Karpas-422 (cell line): Measurements from ENCODE around the gene NELFE. TPM values are rescaled to one million over a fixed set of nuclear protein-coding genes. Genes with fewer than 3 reads are reported as not detected.

ENCODE experiments used
- DNase-seq: peaks from one replicate; pipeline ENCODE4 v3.0.0-alpha.2; 2015
- H2AFZ ChIP-seq: fragments of 200-600 bp; sonication (generic); 2 replicates; pipeline ENCODE4 v1.6.1; 2014; ENCODE audit warnings: antibody characterized with exemption, low read length, mixed read lengths
- H3K27ac ChIP-seq: fragments of 200-600 bp; sonication (generic); 2 replicates; pipeline ENCODE4 v1.5.1; 2014; ENCODE audit warnings: mild to moderate bottlenecking, low read length, moderate library complexity
- H3K27me3 ChIP-seq: fragments of 200-600 bp; sonication (generic); 2 replicates; pipeline ENCODE4 v1.6.1; 2014; ENCODE audit warnings: low read length, mixed read lengths
- H3K36me3 ChIP-seq: fragments of 200-600 bp; sonication (generic); 2 replicates; pipeline ENCODE4 v1.6.1; 2014; ENCODE audit warnings: low read length, mixed read lengths; ENCODE audit not compliant: insufficient read depth
- H3K4me1 ChIP-seq: fragments of 200-600 bp; sonication (generic); 2 replicates; pipeline ENCODE4 v1.6.1; 2014; ENCODE audit warnings: mild to moderate bottlenecking, low read length, mixed read lengths
- H3K4me2 ChIP-seq: fragments of 200-600 bp; sonication (generic); 2 replicates; pipeline ENCODE4 v1.6.1; 2014; ENCODE audit warnings: low read length, low read depth, mild to moderate bottlenecking; ENCODE audit not compliant: poor library complexity, severe bottlenecking
- H3K4me3 ChIP-seq: fragments of 200-600 bp; sonication (generic); 2 replicates; pipeline ENCODE4 v1.5.1; 2014; ENCODE audit warnings: mild to moderate bottlenecking, antibody characterized with exemption, low read length, mixed read lengths
- H3K79me2 ChIP-seq: fragments of 200-600 bp; sonication (generic); 2 replicates; pipeline ENCODE4 v1.6.1; 2014; ENCODE audit warnings: mild to moderate bottlenecking, low read length, mixed read lengths
- H3K9ac ChIP-seq: fragments of 200-600 bp; sonication (generic); 2 replicates; pipeline ENCODE4 v1.6.0; 2014; ENCODE audit warnings: low read length
- H3K9me2 ChIP-seq: fragments of 200-600 bp; sonication (generic), shearing (Covaris generic); replicated peaks from 2 replicates; pipeline ENCODE4 v1.6.0; 2014; ENCODE audit warnings: mild to moderate bottlenecking, low read length, moderate library complexity; ENCODE audit not compliant: insufficient read depth
- H3K9me3 ChIP-seq: fragments of 300-700, 200-600 bp; sonication (generic); 2 replicates; pipeline ENCODE4 v1.6.1; 2014; ENCODE audit warnings: low read length, mixed read lengths
- H4K20me1 ChIP-seq: fragments of 200-600 bp; sonication (generic); 2 replicates; pipeline ENCODE4 v1.6.1; 2014; ENCODE audit warnings: mild to moderate bottlenecking, antibody characterized with exemption, low read length, low read depth; ENCODE audit not compliant: insufficient read depth
- total RNA-seq: library from RNA; depleted of rRNA; stranded (reverse); fragments of >200 nt; shearing (Covaris generic); gene quantifications from 2 replicates; pipeline ENCODE4 v1.2.3, GENCODE V29; 2014; ENCODE audit warnings: low replicate concordance

NELFE gene
- total RNA-seq, 1 experiment from 2014 or later: 56.3 TPM

DNA sequence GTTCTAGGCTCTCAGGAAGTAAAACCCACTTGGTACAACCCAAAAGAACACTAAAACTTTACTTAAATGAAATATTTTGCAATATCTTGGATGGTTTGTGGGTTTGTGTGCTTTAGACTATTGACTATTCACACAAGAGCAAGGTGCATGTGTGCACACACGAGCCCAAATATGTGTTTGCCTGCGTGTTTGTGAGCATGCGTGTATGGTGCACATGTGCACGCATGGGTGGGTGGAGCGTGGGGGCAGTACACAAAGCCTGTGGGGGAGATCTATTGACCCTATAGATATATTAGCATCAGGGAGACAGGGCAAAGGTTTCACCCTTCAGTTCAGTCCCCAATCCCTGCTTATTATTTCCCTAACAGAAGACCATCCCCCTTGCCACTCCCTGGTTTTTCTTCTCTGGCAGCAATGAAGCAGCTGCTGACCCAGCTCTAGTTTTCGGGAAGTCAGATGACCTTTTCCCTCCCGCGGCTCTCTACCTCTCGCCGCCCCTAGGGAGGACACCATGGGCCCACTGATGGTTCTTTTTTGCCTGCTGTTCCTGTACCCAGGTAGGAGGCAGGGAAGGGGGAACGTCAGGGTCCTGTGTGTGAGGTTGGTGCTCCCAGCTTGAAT, 31.4 kb downstream of the NELFE start, which contains the start of gene C2:
Gene C2 (plus strand): TSS at position 476 of the 621 bp plus-strand sequence. CDS start 36 bp downstream, at position 512.
- no peak within 1 kb of the TSS for H3K9ac ChIP-seq
- no peaks in the 10 kb centered on the region for H3K79me2 ChIP-seq
- no peaks in the 10 kb centered on the region for H3K9me3 ChIP-seq
- H2AFZ ChIP-seq: no peak within 1 kb of the TSS
- no peaks in the 10 kb centered on the region for H4K20me1 ChIP-seq
- no peak within 1 kb of the TSS for H3K4me3 ChIP-seq
- H3K27ac ChIP-seq: no peak within 1 kb of the TSS
- no peak for DNase-seq
- H3K27me3 ChIP-seq: no peaks in the 10 kb centered on the region
- H3K9me2 ChIP-seq: no peaks in the 10 kb centered on the region
- no peaks in the 10 kb centered on the region for H3K36me3 ChIP-seq
- H3K4me1 ChIP-seq: no peaks in the 10 kb centered on the region
- no peak within 1 kb of the TSS for H3K4me2 ChIP-seq

DNA sequence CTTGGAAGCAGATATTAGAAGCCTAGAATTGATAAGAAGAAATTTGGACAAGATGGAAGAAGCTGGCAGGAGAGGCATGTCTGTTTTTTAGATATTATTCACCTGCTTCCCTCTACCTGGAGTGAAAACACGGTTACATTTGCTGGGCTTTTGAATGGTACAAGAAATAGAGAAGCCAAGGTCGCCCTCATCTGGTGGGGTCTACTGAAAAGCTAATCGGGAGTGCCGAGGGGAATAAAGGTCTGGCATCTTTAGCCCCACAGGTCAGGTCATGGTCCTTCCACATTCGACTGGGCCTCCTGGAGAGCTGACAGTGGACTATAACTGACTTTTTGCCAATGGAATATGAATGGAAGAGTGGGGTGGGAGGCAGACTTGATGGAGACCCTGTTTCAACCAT, 35.8 kb downstream of the NELFE start:
- Histone ChIP-seq H3K9me3 (no peaks in the 10 kb centered on the region), H3K4me1 (no peaks in the 10 kb centered on the region), H3K79me2 (no peaks in the 10 kb centered on the region), H2AFZ (no peak overlapping the region), H3K4me2 (no peak overlapping the region), H3K36me3 (no peaks in the 10 kb centered on the region), H3K27ac (no peak overlapping the region), H3K9me2 (no peaks in the 10 kb centered on the region), H4K20me1 (no peaks in the 10 kb centered on the region), H3K27me3 (no peaks in the 10 kb centered on the region), H3K9ac (no peak overlapping the region), H3K4me3 (no peak overlapping the region)
- peak; percentile 61 for DNase-seq

- Histone ChIP-seq H3K4me3 (no peak overlapping the region), H3K36me3 (no peaks in the 10 kb centered on the region), H3K27ac (no peak overlapping the region), H3K79me2 (no peaks in the 10 kb centered on the region), H4K20me1 (no peaks in the 10 kb centered on the region), H3K9ac (no peak overlapping the region), H2AFZ (no peak overlapping the region), H3K4me2 (no peak overlapping the region), H3K9me3 (no peaks in the 10 kb centered on the region), H3K4me1 (no peaks in the 10 kb centered on the region), H3K9me2 (no peaks in the 10 kb centered on the region), H3K27me3 (no peaks in the 10 kb centered on the region)
- no peak for DNase-seq
Observed at GRCh38 chr6:31920811-31921210, 38.0 kb downstream of the NELFE start.

GRCh38 chr6:31919624-31920303, 39.0 kb downstream of the NELFE start:
- Histone ChIP-seq H3K9me2 (no peaks in the 10 kb centered on the region), H3K9me3 (no peaks in the 10 kb centered on the region), H4K20me1 (no peaks in the 10 kb centered on the region), H3K4me3 (no peak overlapping the region), H3K79me2 (no peaks in the 10 kb centered on the region), H3K4me2 (no peak overlapping the region), H2AFZ (no peak overlapping the region), H3K4me1 (no peaks in the 10 kb centered on the region), H3K27me3 (no peaks in the 10 kb centered on the region), H3K36me3 (no peaks in the 10 kb centered on the region), H3K27ac (no peak overlapping the region), H3K9ac (no peak overlapping the region)
- no peak for DNase-seq

DNA sequence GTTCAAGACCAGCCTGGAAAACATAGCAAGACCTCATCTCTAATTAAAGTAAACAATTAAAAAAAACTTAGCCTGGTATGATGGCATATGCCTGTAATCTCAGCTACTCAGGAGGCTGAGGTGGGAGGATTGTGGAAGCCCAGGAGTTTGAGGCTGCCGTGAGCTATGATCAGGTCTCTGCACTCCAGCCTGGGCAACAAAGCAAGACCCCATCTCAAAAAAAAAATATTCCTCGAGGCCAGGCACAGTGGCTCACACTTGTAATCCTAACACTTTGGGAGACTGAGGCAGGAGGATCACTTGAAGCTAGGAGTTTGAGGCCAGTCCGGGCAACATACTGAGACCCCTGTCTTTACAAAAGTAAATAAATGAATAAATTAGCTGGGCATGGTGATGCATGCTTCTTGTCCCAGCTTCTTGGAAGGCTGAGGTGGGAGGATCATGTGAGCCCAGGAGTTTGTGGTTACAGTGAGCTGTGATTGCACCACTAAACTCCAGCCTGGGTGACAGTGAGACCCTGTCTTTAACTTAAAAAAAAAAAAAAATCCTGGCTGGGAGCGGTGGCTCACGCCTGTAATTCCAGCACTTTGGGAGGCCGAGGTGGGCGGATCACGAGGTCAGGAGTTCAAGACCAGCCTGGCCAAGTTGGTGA, 40.6 kb downstream of the NELFE start:
- no peak overlapping the region for H3K9ac ChIP-seq
- no peaks in the 10 kb centered on the region for H3K4me1 ChIP-seq
- no peaks in the 10 kb centered on the region for H3K79me2 ChIP-seq
- DNase-seq: no peak
- H3K9me3 ChIP-seq: no peaks in the 10 kb centered on the region
- no peak overlapping the region for H2AFZ ChIP-seq
- no peak overlapping the region for H3K4me3 ChIP-seq
- no peaks in the 10 kb centered on the region for H4K20me1 ChIP-seq
- H3K36me3 ChIP-seq: no peaks in the 10 kb centered on the region
- no peak overlapping the region for H3K4me2 ChIP-seq
- no peaks in the 10 kb centered on the region for H3K27me3 ChIP-seq
- no peak overlapping the region for H3K27ac ChIP-seq
- H3K9me2 ChIP-seq: no peaks in the 10 kb centered on the region

DNA sequence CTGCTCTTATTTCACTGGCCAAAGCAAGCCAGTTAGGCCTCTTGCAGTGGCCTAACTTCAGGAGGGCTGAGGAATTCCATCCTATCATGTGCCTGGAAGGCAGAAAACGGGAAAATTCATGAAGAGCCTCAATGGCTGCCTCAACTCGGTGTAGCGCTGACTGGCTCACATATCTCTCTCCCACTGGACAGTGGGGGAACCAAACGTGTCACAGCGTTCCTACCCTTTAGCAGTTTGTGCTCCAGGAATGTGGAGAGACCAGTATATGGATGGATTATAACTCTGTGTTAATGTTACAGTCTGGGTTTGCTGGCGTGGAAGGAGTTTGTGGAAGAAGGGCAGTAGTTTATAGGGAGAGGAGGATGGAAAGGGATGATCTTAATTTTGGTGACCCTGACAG, 43.0 kb downstream of the NELFE start:
- Histone ChIP-seq H2AFZ (no peak overlapping the region), H3K27me3 (no peaks in the 10 kb centered on the region), H3K4me3 (no peak overlapping the region), H3K9me3 (no peaks in the 10 kb centered on the region), H3K4me2 (no peak overlapping the region), H3K9ac (no peak overlapping the region), H3K4me1 (no peaks in the 10 kb centered on the region), H3K9me2 (no peaks in the 10 kb centered on the region), H3K79me2 (no peaks in the 10 kb centered on the region), H3K36me3 (no peaks in the 10 kb centered on the region), H3K27ac (no peak overlapping the region), H4K20me1 (no peaks in the 10 kb centered on the region)
- DNase-seq: no peak

- H3K9me3 ChIP-seq: no peaks in the 10 kb centered on the region
- H3K9ac ChIP-seq: no peak overlapping the region
- no peaks in the 10 kb centered on the region for H3K36me3 ChIP-seq
- H3K4me2 ChIP-seq: no peak overlapping the region
- no peak overlapping the region for H3K4me3 ChIP-seq
- H3K9me2 ChIP-seq: no peaks in the 10 kb centered on the region
- H4K20me1 ChIP-seq: no peaks in the 10 kb centered on the region
- no peak overlapping the region for H2AFZ ChIP-seq
- no peak overlapping the region for H3K27ac ChIP-seq
- H3K79me2 ChIP-seq: no peaks in the 10 kb centered on the region
- H3K4me1 ChIP-seq: no peaks in the 10 kb centered on the region
- no peaks in the 10 kb centered on the region for H3K27me3 ChIP-seq
- no peak for DNase-seq
Observed at GRCh38 chr6:31915351-31915750, 43.4 kb downstream of the NELFE start.

DNA sequence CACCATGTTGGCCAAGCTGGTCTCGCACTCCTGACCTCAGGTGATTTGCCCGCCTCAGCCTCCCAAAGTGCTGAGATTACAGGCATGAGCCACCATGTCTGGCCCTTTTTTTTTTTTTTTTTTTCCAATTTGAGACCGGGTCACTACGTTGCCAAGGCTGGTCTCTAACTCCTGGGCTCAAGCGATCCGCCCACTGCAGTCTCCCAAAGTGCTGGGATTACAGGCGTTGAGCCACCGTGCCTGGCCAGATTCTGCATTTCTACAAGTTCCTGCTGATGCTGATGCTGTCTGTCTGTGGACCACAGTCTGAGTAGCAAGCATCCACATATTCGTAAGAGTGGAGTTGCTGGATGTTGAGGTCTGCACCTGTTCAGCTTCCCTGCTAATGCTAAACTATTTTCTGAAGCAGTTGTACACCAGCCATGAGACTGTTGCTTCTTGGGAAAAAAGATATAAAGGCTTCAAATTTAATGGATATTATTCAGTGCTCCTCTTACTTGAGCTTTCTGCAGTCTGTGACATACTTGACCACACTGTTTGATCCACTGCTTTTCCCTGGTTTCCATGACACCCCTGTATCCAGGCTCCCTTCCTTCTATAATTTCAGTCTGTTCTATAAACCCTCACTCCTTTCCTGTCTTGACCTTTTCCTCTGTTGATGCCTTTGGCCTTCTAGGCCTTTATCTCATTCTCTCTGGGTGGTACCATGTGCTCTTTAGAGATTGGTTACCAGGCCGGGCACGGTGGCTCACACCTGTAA, 46.8 kb downstream of the NELFE start:
- DNase-seq: no peak
- Histone ChIP-seq H3K27me3 (no peaks in the 10 kb centered on the region), H3K4me1 (no peaks in the 10 kb centered on the region), H3K36me3 (no peaks in the 10 kb centered on the region), H3K9me2 (no peaks in the 10 kb centered on the region), H2AFZ (no peak overlapping the region), H3K9me3 (no peaks in the 10 kb centered on the region), H3K9ac (no peak overlapping the region), H3K79me2 (no peaks in the 10 kb centered on the region), H4K20me1 (no peaks in the 10 kb centered on the region), H3K4me3 (no peak overlapping the region), H3K27ac (no peak overlapping the region), H3K4me2 (no peak overlapping the region)
